ENCODE data around the gene PEAR1. TPM values are rescaled to one million over a fixed set of nuclear protein-coding genes. Genes with fewer than 3 reads are reported as not detected.

The PEAR1 gene
- total RNA-seq, 1 donor from 2014 or later = 0.09 TPM

DNA sequence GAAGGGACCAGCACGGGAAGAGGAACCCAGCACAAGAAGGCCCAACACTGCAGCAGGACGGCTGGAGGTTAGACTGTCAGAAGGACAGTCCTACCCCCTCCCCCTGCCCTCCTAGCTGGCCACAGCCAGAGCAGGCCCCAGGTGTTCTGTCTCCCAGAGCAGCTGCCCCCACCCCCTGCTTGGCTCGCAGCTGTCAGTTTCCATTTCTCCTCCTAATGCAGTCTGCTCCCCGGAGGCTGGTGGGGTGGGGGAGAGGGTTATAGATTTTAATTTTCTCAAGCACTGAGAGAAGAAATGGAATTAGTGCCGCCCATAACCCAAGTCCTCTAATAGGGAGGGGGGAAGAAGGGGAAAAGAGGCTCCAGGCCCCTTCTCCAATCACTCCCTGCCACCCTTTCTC, 13.0 kb upstream of the PEAR1 start:
- Mint-ChIP-seq H3K4me3 (no peak overlapping the region), H3K36me3 (ENCODE audit: low read depth) (peaks cover 24% of the 10 kb centered on the region), H3K27ac (no peak overlapping the region), H3K4me1 (no peaks in the 10 kb centered on the region), H3K27me3 (peaks cover 3% of the 10 kb centered on the region), H3K9me3 (no peaks in the 10 kb centered on the region)
- no peak for DNase-seq
- intact Hi-C loops (cut with micrococcal nuclease) = no loop called here

DNA sequence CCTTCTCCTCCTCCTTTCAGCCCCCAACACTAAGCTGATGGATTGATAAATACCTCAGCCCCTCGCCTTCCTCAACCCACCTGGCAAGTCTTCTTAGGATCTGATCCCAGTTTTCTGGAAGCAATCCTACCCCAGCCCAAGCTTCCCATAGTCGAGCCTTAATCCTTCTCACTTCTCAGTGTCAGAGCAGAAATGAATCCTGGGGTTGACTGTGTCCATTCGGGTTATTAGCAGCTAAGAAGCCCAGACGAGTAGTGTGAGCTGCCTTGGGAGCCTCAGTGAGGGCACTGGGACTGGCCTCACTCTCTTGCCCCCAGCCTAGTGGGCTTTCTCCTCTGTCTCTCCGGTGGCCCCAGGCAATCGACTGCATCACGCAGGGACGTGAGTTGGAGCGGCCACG, 12.4 kb upstream of the PEAR1 start:
- Mint-ChIP-seq H3K4me3 (no peak overlapping the region), H3K36me3 (ENCODE audit: low read depth) (peaks cover 24% of the 10 kb centered on the region), H3K4me1 (no peaks in the 10 kb centered on the region), H3K27me3 (peaks cover 5% of the 10 kb centered on the region), H3K27ac (no peak overlapping the region), H3K9me3 (no peaks in the 10 kb centered on the region)
- intact Hi-C loops (cut with micrococcal nuclease) = no loop called here
- DNase-seq = no peak

DNA sequence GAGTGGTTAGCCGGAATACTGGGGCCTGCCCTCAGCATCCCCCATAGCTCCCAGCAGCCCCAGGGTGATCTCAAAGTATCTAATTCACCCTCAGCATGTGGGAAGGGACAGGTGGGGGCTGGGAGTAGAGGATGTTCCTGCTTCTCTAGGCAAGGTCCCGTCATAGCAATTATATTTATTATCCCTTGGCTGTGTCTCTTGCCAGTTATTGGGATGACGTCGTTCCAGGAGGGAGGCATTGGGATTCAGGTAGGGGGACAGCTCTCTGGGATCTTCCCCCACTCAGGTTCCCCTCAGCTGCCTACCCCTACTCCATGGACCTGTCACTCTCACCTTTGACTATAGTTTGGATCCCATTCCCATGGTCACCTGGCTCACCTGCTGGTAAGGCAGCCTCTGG, 11.9 kb upstream of the PEAR1 start:
- intact Hi-C loops (cut with micrococcal nuclease) = no loop called here
- Mint-ChIP-seq H3K27ac (no peak overlapping the region), H3K9me3 (no peaks in the 10 kb centered on the region), H3K4me3 (no peak overlapping the region), H3K27me3 (peaks cover 4% of the 10 kb centered on the region), H3K36me3 (ENCODE audit: low read depth) (peaks cover 21% of the 10 kb centered on the region), H3K4me1 (peaks cover 2% of the 10 kb centered on the region)
- no peak for DNase-seq

DNA sequence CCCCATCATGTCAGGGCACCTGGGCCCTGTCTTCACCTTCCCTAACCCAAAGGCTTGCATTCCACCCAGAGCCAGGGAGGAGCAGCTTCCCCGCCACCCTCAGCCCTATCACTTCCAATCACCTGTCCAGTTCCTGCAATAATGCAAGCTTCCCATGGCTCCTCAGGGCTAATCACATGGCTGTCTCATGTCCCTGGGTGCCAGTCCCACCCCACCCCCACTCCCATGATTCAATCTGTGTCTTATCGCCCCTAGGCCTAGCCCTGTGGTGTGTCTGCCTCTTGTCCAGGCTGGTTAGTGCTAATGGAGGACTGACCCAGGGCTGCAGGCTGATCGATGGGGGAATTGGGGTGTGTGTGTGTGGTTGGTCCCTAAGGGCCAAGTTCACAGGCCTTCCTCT, 11.0 kb upstream of the PEAR1 start:
- no peak overlapping the region for H3K4me3 Mint-ChIP-seq
- H3K36me3 Mint-ChIP-seq (ENCODE audit: low read depth) = peaks cover 21% of the 10 kb centered on the region
- H3K27ac Mint-ChIP-seq = no peak overlapping the region
- H3K9me3 Mint-ChIP-seq = no peaks in the 10 kb centered on the region
- H3K27me3 Mint-ChIP-seq = peaks cover 4% of the 10 kb centered on the region
- intact Hi-C loops (cut with micrococcal nuclease) = no loop called here
- no peak for DNase-seq
- H3K4me1 Mint-ChIP-seq = peaks cover 4% of the 10 kb centered on the region

DNA sequence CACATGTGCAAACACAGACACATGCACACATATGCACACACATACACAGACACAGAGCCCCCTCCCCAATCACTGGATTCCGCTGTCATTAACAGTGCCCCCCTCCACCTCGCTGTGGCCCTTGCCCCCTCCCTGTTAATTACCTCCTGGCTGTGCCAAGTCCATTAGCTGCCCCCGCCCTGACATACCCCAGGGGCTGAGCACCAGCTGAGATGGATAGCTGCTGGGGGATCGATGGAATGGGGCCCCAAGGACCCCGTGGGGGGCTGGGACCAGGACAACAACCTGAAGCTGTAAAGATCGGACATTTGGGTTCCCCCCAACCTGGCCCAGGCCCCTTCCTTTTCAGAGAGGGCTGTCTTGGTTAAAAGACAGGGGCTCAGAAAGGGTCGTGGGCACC, 9.6 kb upstream of the PEAR1 start:
- Mint-ChIP-seq H3K27me3 (peaks cover 6% of the 10 kb centered on the region), H3K4me1 (peaks cover 4% of the 10 kb centered on the region), H3K27ac (no peak overlapping the region), H3K9me3 (no peaks in the 10 kb centered on the region), H3K36me3 (ENCODE audit: low read depth) (peaks cover 17% of the 10 kb centered on the region), H3K4me3 (no peak overlapping the region)
- DNase-seq = no peak
- intact Hi-C loops (cut with micrococcal nuclease) = no loop called here

DNA sequence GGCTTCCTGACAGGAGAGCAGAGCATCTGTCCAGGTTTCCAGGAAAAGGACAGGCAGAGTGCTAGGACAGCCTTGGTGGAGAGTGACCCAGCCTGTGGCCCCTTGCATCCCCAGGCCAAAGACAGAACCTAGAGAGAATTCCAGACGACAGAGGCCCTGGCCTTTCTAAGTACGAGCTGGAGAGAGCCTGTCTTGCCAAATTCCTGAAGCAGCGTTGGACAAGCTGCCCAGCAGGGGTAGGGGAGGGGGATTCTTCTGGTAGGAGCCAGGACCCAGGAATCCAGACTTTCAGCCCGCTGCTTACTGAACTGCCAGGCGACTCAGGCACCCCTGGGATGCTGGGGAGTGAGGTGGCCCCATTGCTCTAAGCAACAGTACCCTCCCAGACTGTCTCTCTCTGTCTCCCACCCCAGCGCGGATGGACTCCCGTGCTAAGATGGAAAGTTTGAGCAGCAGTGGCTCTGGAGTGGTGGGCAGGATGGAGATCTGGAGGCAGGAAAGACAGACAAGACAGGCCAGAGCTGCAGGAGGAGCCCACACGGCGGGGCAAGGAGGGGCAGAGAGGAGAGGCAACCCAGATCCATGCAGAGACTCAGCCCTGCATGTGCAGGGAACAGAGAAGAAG, 8.8 kb upstream of the PEAR1 start:
- Mint-ChIP-seq H3K4me1 (peaks cover 4% of the 10 kb centered on the region), H3K4me3 (no peak overlapping the region), H3K27ac (no peak overlapping the region), H3K9me3 (no peaks in the 10 kb centered on the region), H3K36me3 (ENCODE audit: low read depth) (peaks cover 17% of the 10 kb centered on the region), H3K27me3 (peaks cover 8% of the 10 kb centered on the region)
- DNase-seq = no peak
- intact Hi-C loops (cut with micrococcal nuclease) = no loop called here

DNA sequence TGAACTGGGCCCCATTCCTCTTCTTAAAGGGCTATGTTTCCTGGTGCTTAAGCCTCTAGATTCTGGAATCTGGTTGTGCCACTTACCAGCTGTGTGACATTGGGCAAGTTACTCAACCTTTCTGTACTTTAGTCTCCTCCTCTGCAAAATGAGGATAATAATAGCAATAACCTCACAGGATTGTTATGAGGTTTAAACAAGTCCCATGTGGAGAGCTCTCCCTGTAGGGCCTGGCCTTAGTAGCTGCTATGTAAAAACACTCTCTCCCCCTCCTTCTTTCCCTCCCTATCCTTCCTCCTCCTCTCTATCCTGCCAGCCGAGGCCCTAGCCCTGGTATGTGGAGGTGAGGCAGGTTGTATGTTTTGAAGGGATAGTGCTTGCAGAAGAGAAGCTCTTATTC, 8.2 kb upstream of the PEAR1 start:
- peaks cover 9% of the 10 kb centered on the region for H3K4me1 Mint-ChIP-seq
- no peak overlapping the region for H3K27ac Mint-ChIP-seq
- H3K27me3 Mint-ChIP-seq = peaks cover 11% of the 10 kb centered on the region
- no peak overlapping the region for H3K4me3 Mint-ChIP-seq
- H3K9me3 Mint-ChIP-seq = no peaks in the 10 kb centered on the region
- DNase-seq = no peak
- intact Hi-C loops (cut with micrococcal nuclease) = no loop called here
- peaks cover 15% of the 10 kb centered on the region for H3K36me3 Mint-ChIP-seq (ENCODE audit: low read depth)

DNA sequence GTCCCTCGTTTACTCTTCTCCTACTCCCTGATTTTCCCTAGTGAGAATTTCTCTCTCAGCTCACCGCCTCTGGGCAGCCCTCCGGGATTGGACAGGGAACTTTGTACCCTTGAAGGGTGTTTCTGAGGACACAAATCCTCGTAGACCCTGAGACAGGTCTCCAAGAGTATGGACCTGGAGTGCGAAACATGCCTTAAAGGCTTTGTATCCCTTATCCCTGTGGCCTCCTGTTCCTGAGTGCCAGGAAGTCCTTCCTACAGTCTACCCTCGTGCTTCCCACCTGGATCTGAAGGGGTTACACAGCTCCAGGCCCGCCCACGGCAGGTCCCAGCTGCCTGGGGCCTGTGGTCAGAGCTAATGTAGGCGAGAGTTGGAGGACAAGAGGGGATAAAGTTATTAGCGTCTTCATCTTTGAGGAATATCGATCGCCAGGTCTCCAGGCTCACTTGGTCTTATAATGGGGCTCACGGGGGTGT, 7.6 kb upstream of the PEAR1 start:
- H3K27ac Mint-ChIP-seq = no peak overlapping the region

DNA sequence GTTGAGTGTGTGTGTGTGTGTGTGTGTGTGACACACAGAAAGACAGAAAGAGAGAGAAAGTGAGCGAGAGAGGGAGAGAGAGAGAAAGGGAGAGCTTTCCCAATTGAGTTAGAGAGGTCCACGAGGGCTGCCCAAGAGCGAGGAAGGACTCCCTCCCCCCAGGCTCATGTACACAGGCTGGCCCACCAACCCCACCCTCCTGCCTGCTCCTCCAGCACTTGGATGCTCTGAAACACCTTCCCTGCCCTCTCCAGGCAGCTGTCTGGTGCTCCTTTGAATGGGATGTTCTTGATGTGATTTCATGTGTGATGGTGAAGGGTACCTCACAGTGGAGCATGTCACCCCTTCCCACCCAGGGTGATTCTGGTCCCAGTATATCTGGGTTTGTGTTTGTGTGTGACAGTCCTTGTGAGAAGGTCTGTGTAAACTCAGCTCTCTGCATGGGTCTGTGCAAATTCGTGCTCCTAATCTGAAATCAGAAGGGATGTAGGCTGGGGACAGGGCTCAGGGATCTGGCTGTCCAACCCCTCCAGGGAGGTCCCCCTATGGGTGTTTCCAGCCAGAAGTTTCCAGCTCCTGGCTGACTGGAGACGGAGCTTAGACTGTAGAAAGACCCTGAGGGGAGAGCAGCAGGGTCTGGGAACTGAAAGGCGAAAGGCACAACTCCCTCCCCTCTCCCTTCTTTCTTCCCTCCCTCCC, 6.8 kb upstream of the PEAR1 start:
- intact Hi-C loops (cut with micrococcal nuclease) = no loop called here
- H3K9me3 Mint-ChIP-seq = no peaks in the 10 kb centered on the region
- H3K4me1 Mint-ChIP-seq = peaks cover 10% of the 10 kb centered on the region
- H3K27ac Mint-ChIP-seq = no peak overlapping the region
- no peak overlapping the region for H3K4me3 Mint-ChIP-seq
- DNase-seq = no peak
- H3K27me3 Mint-ChIP-seq = peaks cover 22% of the 10 kb centered on the region
- H3K36me3 Mint-ChIP-seq (ENCODE audit: low read depth) = peaks cover 12% of the 10 kb centered on the region

More for the DNA sequence above, 7.6 kb upstream of the PEAR1 start:
- intact Hi-C loops (cut with micrococcal nuclease) = no loop called here
- no peak overlapping the region for H3K4me3 Mint-ChIP-seq
- DNase-seq = no peak
- H3K4me1 Mint-ChIP-seq = peaks cover 9% of the 10 kb centered on the region
- H3K36me3 Mint-ChIP-seq (ENCODE audit: low read depth) = peaks cover 14% of the 10 kb centered on the region
- H3K9me3 Mint-ChIP-seq = no peaks in the 10 kb centered on the region
- peaks cover 14% of the 10 kb centered on the region for H3K27me3 Mint-ChIP-seq

DNA sequence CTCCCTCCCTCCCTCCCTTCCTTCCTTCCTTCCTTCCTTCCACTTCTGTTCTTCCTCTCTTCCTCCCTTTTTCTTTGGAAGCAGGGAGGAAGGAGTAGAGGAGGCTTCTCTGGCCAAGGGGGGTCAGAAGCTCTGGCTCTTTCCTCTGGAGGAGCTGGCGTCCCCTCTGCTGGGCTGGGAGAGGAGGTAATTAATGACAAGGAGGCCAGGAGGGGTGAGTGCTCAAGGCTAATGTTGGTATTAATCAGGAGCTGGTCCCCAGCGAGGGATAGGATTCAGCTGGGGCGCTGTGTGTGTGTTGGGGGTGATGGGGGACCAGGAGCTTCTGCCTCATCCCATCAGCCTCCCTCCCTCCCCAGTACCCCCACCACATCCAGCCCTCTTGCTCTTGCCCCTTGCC, 6.2 kb upstream of the PEAR1 start:
- no peak for DNase-seq
- no peak overlapping the region for H3K27ac Mint-ChIP-seq
- H3K27me3 Mint-ChIP-seq = peaks cover 24% of the 10 kb centered on the region
- H3K4me3 Mint-ChIP-seq = no peak overlapping the region
- intact Hi-C loops (cut with micrococcal nuclease) = no loop called here
- no peaks in the 10 kb centered on the region for H3K9me3 Mint-ChIP-seq
- peaks cover 14% of the 10 kb centered on the region for H3K4me1 Mint-ChIP-seq
- H3K36me3 Mint-ChIP-seq (ENCODE audit: low read depth) = peaks cover 8% of the 10 kb centered on the region

DNA sequence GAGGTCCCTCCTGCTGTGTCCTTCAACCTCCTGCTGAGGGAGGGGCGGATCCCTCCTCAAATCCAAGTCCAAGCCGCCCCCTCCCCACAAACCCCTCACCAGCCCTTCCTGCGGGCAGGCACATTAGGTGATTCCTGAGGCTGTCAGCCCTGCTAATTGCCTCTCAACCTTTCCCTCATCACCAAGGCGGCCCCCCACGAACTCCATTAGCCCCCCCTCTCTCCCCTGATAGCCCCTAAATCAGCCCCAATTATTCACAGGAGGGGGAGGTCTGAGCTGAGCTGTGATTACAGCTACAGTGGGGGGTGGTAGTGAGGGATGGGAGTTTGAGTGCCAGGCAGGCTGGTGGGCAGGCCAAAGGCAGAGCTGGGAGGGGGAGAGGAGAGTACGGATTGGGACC, 5.8 kb upstream of the PEAR1 start:
- intact Hi-C loops (cut with micrococcal nuclease) = no loop called here
- DNase-seq = no peak
- peaks cover 14% of the 10 kb centered on the region for H3K4me1 Mint-ChIP-seq
- no peak overlapping the region for H3K4me3 Mint-ChIP-seq
- peaks cover 8% of the 10 kb centered on the region for H3K36me3 Mint-ChIP-seq (ENCODE audit: low read depth)
- no peak overlapping the region for H3K27ac Mint-ChIP-seq
- no peaks in the 10 kb centered on the region for H3K9me3 Mint-ChIP-seq
- H3K27me3 Mint-ChIP-seq = peaks cover 24% of the 10 kb centered on the region

DNA sequence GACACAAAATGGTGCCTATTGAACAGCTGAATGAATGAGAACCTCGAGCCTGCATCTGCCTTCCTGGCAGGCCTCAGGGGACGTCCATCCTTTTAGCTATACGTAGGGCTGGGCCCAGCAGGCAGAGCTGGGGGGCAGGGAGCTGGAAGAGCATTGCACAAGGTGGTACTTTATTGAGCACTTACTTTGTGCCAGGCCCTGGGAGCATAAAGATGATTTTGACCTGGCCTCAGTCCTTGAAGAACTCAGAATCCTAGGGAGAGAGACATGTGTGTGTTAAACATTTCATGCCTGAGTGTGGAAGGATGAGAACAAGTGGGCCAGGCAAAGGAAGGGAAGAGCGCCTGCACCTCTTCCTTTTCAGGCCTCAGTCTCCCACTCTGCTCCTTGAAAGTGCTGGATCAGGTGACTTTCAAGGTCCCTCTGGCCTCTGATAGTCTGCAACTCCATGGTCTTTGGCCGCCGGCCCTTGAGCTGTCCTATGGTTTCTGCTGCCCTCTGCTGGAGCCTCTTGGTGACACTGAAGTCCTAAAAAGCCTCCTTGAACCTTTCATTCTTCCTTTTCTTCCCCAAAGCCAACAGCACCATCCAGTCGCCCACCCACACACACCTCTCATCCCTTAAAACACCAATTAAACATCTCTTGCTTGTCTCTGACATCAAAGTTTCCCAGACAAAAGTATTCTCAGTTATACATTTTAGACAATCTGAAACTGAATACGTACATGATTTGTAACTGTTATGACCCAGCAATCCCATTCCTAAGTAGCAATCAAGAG, 3.5 kb upstream of the PEAR1 start:
- intact Hi-C loops (cut with micrococcal nuclease) = loop anchor here (1.0 kb wide), 2 partner anchors 51 to 93 kb away; no protein-coding TSS in a partner anchor
- Mint-ChIP-seq H3K9me3 (no peaks in the 10 kb centered on the region), H3K27ac (no peak overlapping the region), H3K4me1 (peaks cover 16% of the 10 kb centered on the region), H3K36me3 (ENCODE audit: low read depth) (no peaks in the 10 kb centered on the region), H3K4me3 (no peak overlapping the region), H3K27me3 (peaks cover 37% of the 10 kb centered on the region)
- peak; percentile 90 for DNase-seq

DNA sequence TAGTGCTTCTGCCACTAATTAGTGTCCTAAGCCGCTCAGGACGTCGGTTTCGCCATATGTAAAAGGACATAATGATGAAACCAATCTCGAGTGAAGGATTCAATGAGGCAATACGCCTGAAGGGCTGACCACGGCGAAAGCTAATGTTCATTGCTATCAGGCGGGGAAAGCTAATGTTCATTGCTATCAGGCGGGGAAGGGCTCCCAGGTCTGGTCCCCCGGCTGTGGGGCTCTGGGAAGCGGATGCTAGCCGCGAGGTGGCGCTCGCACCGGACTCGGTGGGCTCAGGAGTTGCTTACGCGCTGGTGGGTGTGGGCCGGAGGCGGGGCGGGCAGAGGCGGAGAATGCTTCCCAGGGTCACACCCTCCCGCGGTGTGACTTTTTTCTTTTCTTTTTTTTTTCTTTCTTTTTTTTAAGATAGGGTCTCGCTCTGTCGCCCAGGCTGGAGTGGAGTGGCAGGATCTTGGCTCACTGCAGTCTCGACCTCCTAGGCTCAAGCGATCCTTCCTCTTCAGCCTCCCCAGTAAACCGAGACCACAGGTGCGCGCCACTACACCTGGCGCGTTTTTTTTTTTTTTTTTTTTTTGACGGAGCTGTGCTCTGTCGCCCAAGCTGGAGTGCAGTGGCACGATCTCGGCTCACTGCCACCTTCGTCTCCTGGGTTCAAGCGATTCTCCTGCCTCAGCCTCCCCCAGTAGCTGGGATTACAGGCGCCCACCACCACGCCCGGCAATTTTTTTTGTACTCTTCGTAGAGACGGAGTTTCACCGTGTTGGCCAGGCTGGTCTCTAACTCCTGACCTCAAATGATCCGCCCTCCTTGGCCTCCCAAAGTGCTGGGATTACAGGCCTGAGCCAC, 1.1 kb upstream of the PEAR1 start:
- Mint-ChIP-seq H3K4me3 (peak overlapping the region; percentile 66), H3K27me3 (peaks cover 36% of the 10 kb centered on the region), H3K36me3 (ENCODE audit: low read depth) (no peaks in the 10 kb centered on the region), H3K27ac (no peak overlapping the region), H3K4me1 (peaks cover 13% of the 10 kb centered on the region), H3K9me3 (no peaks in the 10 kb centered on the region)
- intact Hi-C loops (cut with micrococcal nuclease) = loop anchor here (1.0 to 2.0 kb wide), 2 partner anchors 32 to 35 kb away; partner anchors contain the start of gene NTRK1
- peak; percentile 96 for DNase-seq
